Endodermal cell (in vitro differentiated cells): ENCODE measurements around the gene IFNL1. TPM values are rescaled to one million over a fixed set of nuclear protein-coding genes. Genes with fewer than 3 reads are reported as not detected.

Experiments used
- DNase-seq: peaks from one replicate; pipeline ENCODE4 v3.0.0-alpha.2; 2017
- H3K27ac ChIP-seq: 2 replicates; pipeline ENCODE4 v1.5.1; 2013; ENCODE audit warnings: mild to moderate bottlenecking, low read depth, low read length, moderate library complexity
- H3K27me3 ChIP-seq: 2 replicates; pipeline ENCODE4 v1.6.1; 2013; ENCODE audit warnings: mild to moderate bottlenecking, low read length, moderate library complexity; ENCODE audit not compliant: insufficient read depth, control insufficient read depth, poor library complexity, severe bottlenecking
- H3K36me3 ChIP-seq: 2 replicates; pipeline ENCODE4 v1.7.0; 2013; ENCODE audit warnings: mild to moderate bottlenecking, low read length, moderate library complexity; ENCODE audit not compliant: control insufficient read depth, insufficient read depth
- H3K4me1 ChIP-seq: one replicate; pipeline ENCODE4 v1.7.0; 2013; ENCODE audit warnings: low read length; ENCODE audit not compliant: control insufficient read depth, insufficient read depth
- H3K4me3 ChIP-seq: 2 replicates; pipeline ENCODE4 v1.5.1; 2013; ENCODE audit warnings: mild to moderate bottlenecking, low read length, moderate library complexity
- H3K9ac ChIP-seq: 2 replicates; pipeline ENCODE4 v1.6.1; 2013; ENCODE audit warnings: mild to moderate bottlenecking, low read length, moderate library complexity; ENCODE audit not compliant: poor library complexity, severe bottlenecking; ENCODE audit errors: extremely low read depth
- H3K9me3 ChIP-seq: 2 replicates; pipeline ENCODE4 v1.6.1; 2013; ENCODE audit warnings: mild to moderate bottlenecking, low read length, moderate library complexity; ENCODE audit not compliant: control insufficient read depth
- H3K27ac Mint-ChIP-seq: 2 replicates; pipeline ENCODE4 v1.8.0; 2020; ENCODE audit warnings: mixed read lengths
- H3K27me3 Mint-ChIP-seq: 2 replicates; pipeline ENCODE4 v1.8.0; 2021; ENCODE audit warnings: mild to moderate bottlenecking, mixed read lengths; ENCODE audit not compliant: insufficient read depth
- H3K36me3 Mint-ChIP-seq: 2 replicates; pipeline ENCODE4 v1.8.0; 2020; ENCODE audit warnings: low read depth, mixed read lengths
- H3K4me1 Mint-ChIP-seq: 2 replicates; pipeline ENCODE4 v1.8.0; 2020; ENCODE audit warnings: mixed read lengths
- H3K4me3 Mint-ChIP-seq: 2 replicates; pipeline ENCODE4 v1.8.0; 2020; ENCODE audit warnings: mild to moderate bottlenecking, moderate library complexity, mixed read lengths
- H3K9me3 Mint-ChIP-seq: 2 replicates; pipeline ENCODE4 v1.8.0; 2020; ENCODE audit warnings: mild to moderate bottlenecking, mixed read lengths
- CTCF ChIP-seq: fragments of 200-600 bp; sonication (generic); conservative IDR thresholded peaks from 2 replicates; pipeline ENCODE4 v1.5.0; 2021; ENCODE audit warnings: antibody characterized with exemption, mild to moderate bottlenecking
- WGBS, 2 experiments: methylation state at CpG; one replicate each; pipeline versions ENCODE4 v1.1.5 to v1.1.7; 2013; ENCODE audit warnings: missing lambda C conversion rate in 2 of 2, mixed read lengths in 1 of 2; ENCODE audit not compliant: insufficient coverage in 1 of 2, insufficient read length in 1 of 2; 5-methylcytosine and 5-hydroxymethylcytosine counted together
- total RNA-seq, 2 donors: library from RNA; stranded (reverse); fragmentation: NEBNext Ultra II Directional in 1 of 2; extraction: Animal tissue kit (Norgen Biotek cat#: 25700) in 1 of 2; gene quantifications; 2 replicates in 1 of 2; 3 replicates in 1 of 2; pipeline ENCODE4 v1.2.1, GENCODE V29; 2021

The IFNL1 gene
- total RNA-seq, 2 donors from 2014 or later, result not detected

DNA sequence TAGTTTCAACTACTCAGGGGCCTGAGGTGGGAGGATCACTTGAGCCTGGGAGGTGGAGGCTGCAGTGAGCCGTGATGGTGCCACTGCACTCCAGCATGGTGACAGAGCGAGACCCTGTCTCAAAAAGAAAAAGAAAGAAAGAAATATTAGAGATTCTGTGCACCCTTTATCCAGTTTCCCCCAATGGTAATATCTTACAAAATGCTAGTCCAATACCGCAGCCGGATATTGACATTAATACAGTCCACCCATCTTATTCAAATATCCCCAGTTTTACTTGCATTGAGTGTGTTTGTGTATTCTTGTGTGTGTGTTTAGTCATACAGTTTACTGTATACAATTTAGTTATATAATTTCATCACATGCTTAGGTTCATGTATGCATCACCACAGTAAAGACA is 39.0 kb upstream of the IFNL1 start:
- Histone ChIP-seq H3K4me3 (no peak overlapping the region), H3K9me3 (no peaks in the 10 kb centered on the region), H3K36me3 (no peaks in the 10 kb centered on the region), H3K9ac (no peak overlapping the region), H3K27me3 (peaks cover 30% of the 10 kb centered on the region), H3K27ac (no peak overlapping the region), H3K4me1 (no peaks in the 10 kb centered on the region)
- TF ChIP-seq CTCF, result no peak
- H3K4me3 Mint-ChIP-seq, result no peak overlapping the region
- H3K27me3 Mint-ChIP-seq, result peaks cover 57% of the 10 kb centered on the region
- no peak for DNase-seq
- H3K4me1 Mint-ChIP-seq, result no peaks in the 10 kb centered on the region
- 96% methylated on average over 4 of the region's 4 CpGs; no CpG with 5 or more reads in 1 of the 2 experiments for WGBS, 2 experiments
- peaks cover 4% of the 10 kb centered on the region for H3K9me3 Mint-ChIP-seq
- H3K27ac Mint-ChIP-seq, result no peak overlapping the region
- no peaks in the 10 kb centered on the region for H3K36me3 Mint-ChIP-seq

- Histone ChIP-seq H3K4me3 (no peak overlapping the region), H3K9me3 (no peaks in the 10 kb centered on the region), H3K36me3 (no peaks in the 10 kb centered on the region), H3K9ac (no peak overlapping the region), H3K4me1 (no peaks in the 10 kb centered on the region), H3K27ac (no peak overlapping the region), H3K27me3 (peaks cover 73% of the 10 kb centered on the region)
- no peaks in the 10 kb centered on the region for H3K4me1 Mint-ChIP-seq
- H3K27ac Mint-ChIP-seq, result no peak overlapping the region
- no peaks in the 10 kb centered on the region for H3K36me3 Mint-ChIP-seq
- H3K4me3 Mint-ChIP-seq, result no peak overlapping the region
- H3K9me3 Mint-ChIP-seq, result peaks cover 4% of the 10 kb centered on the region
- DNase-seq, result no peak
- peaks cover 67% of the 10 kb centered on the region for H3K27me3 Mint-ChIP-seq
- TF ChIP-seq CTCF, result no peak
- WGBS, 2 experiments, result 75% methylated on average over 3 of the region's 3 CpGs; no CpG with 5 or more reads in 1 of the 2 experiments
Observed at GRCh38 chr19:39261704-39262103, 34.5 kb upstream of the IFNL1 start.

GRCh38 chr19:39262496-39262895 is 33.7 kb upstream of the IFNL1 start:
- H3K9me3 ChIP-seq, result no peaks in the 10 kb centered on the region
- H3K36me3 ChIP-seq, result no peaks in the 10 kb centered on the region
- TF ChIP-seq CTCF, result no peak
- peaks cover 79% of the 10 kb centered on the region for H3K27me3 ChIP-seq
- H3K27ac ChIP-seq, result no peak overlapping the region
- H3K36me3 Mint-ChIP-seq, result no peaks in the 10 kb centered on the region
- no peaks in the 10 kb centered on the region for H3K9me3 Mint-ChIP-seq
- H3K4me3 ChIP-seq, result no peak overlapping the region
- no peak overlapping the region for H3K27ac Mint-ChIP-seq
- peaks cover 69% of the 10 kb centered on the region for H3K27me3 Mint-ChIP-seq
- H3K4me1 Mint-ChIP-seq, result no peaks in the 10 kb centered on the region
- no peaks in the 10 kb centered on the region for H3K4me1 ChIP-seq
- H3K9ac ChIP-seq, result no peak overlapping the region
- DNase-seq, result no peak
- 90 to 97% methylated on average over 3 to 4 of the region's 4 CpGs for WGBS, 2 experiments
- no peak overlapping the region for H3K4me3 Mint-ChIP-seq
